NB4 (cell line): ENCODE results near the gene ZMAT5.

Experiments used
- DNase-seq: peaks from one replicate; pipeline ENCODE4 v3.0.0; 2010; ENCODE audit warnings: low read depth
- H3K4me3 ChIP-seq: one replicate; pipeline ENCODE4 v1.5.1; 2011; ENCODE audit warnings: mild to moderate bottlenecking, low read depth, low read length, moderate library complexity
- MYC ChIP-seq: IDR thresholded peaks from 2 replicates; pipeline ENCODE4 v1.6.1; 2011; ENCODE audit warnings: low read depth, low read length
- POLR2A ChIP-seq: IDR thresholded peaks from 2 replicates; pipeline ENCODE4 v1.6.1; 2011; ENCODE audit warnings: mild to moderate bottlenecking; ENCODE audit not compliant: insufficient read length; ENCODE audit errors: extremely low read depth
- TF ChIP-seq, protein P1 (sequence below): IDR thresholded peaks from one replicate; pipeline ENCODE4 v1.5.1; 2012; ENCODE audit warnings: low read depth, low read length
- TF ChIP-seq, protein P2 (sequence below): IDR thresholded peaks from 2 replicates; pipeline ENCODE4 v1.6.1; 2011; ENCODE audit warnings: low read depth, low read length

ZMAT5 gene

DNA sequence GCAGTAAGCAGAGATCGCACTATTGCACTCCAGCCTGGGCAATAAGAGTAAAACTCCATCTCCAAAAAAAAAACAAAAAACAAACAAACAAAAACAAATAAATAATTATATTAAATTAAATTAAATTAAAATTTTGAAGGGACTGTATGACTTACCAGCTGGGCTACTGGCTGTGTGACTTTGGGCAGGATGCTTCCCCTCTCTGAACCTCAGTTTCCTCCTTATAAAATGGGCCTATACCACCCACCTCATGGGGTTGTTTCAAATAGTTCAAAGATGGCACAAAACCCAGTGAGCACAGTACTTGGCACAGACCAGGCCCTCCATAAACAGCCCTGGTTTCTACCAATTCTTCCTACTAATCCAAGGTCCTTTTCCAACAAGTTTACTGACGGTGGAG is 36.4 kb upstream of the ZMAT5 start:
- TF ChIP-seq, protein P1, sequence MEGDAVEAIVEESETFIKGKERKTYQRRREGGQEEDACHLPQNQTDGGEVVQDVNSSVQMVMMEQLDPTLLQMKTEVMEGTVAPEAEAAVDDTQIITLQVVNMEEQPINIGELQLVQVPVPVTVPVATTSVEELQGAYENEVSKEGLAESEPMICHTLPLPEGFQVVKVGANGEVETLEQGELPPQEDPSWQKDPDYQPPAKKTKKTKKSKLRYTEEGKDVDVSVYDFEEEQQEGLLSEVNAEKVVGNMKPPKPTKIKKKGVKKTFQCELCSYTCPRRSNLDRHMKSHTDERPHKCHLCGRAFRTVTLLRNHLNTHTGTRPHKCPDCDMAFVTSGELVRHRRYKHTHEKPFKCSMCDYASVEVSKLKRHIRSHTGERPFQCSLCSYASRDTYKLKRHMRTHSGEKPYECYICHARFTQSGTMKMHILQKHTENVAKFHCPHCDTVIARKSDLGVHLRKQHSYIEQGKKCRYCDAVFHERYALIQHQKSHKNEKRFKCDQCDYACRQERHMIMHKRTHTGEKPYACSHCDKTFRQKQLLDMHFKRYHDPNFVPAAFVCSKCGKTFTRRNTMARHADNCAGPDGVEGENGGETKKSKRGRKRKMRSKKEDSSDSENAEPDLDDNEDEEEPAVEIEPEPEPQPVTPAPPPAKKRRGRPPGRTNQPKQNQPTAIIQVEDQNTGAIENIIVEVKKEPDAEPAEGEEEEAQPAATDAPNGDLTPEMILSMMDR: no peak
- TF ChIP-seq MYC (no peak), POLR2A (no peak)
- TF ChIP-seq, protein P2, sequence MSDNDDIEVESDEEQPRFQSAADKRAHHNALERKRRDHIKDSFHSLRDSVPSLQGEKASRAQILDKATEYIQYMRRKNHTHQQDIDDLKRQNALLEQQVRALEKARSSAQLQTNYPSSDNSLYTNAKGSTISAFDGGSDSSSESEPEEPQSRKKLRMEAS: no peak
- H3K4me3 ChIP-seq: no peak overlapping the region
- DNase-seq: no peak

DNA sequence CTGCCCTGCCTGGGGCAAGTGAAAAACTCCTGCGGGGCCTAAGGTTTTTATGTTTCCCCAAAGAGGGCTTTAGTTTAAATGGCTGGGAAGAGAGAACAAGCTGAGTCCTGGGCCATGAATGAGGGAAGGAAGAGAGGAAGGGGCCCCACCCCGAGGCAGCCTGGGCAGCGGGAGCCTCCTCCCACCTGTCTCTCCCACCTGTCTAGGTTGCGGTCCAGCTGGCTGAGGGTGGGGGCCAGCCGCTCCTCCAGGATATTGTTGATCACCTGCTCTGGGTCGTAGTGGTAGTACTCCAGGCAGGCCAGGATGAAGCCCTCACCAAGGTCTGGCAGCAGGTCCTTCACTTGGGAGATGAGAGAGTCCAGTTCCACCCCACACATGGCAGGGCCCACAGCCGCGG is 35.0 kb upstream of the ZMAT5 start:
- TF ChIP-seq POLR2A: no peak
- TF ChIP-seq, protein P1: no peak
- TF ChIP-seq, protein P2: no peak
- TF ChIP-seq MYC: no peak
- H3K4me3 ChIP-seq: no peak overlapping the region
- no peak for DNase-seq

DNA sequence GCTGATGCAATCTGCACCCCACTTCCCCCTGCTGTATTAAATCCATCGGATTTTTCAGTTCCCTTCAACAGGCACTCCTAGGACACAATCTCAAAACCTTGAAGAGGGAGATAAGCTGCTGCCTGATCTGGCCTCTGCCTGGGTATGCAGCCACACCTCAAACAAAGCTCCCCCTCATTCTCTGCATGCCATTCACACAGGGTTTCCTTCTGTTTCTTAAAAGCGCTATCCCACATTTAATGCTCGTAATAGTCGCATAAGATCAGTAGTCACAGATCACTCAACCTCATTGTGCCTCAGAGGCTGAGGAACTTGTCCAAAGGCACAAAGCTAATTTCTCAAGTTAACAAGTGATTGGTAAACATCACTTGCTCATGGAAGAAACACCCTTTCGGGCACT is 34.3 kb upstream of the ZMAT5 start:
- DNase-seq: no peak
- TF ChIP-seq MYC: no peak
- no peak for TF ChIP-seq POLR2A
- TF ChIP-seq, protein P2: no peak
- TF ChIP-seq, protein P1: no peak
- no peak overlapping the region for H3K4me3 ChIP-seq

DNA sequence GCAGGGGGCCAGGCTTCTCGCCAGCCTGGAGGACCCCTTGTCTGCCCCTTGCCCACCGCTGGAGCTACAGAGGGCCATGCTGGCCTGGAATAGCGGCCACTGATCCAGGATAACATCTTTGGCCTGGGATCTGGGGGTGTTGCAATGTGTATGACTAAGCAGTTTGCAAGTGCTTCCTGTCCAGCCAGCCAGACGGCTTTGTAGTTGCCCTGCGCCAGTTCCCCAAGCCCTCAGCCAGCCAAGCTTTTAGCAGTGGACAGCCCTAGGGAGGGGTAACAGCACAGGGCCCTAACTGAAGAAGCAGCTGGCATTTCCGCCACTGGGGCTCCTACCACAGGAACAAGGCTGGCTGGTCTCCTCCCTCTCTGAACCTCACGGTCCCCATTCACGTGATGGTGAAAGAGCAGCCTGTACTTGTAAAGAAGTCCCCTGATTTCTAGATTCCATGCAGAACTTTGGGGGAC is 32.4 kb upstream of the ZMAT5 start:
- TF ChIP-seq POLR2A: no peak
- TF ChIP-seq, protein P1: no peak
- TF ChIP-seq MYC: peak; percentile 80
- TF ChIP-seq, protein P2: peak; percentile 57
- DNase-seq: peak; percentile 97
- H3K4me3 ChIP-seq: no peak overlapping the region

DNA sequence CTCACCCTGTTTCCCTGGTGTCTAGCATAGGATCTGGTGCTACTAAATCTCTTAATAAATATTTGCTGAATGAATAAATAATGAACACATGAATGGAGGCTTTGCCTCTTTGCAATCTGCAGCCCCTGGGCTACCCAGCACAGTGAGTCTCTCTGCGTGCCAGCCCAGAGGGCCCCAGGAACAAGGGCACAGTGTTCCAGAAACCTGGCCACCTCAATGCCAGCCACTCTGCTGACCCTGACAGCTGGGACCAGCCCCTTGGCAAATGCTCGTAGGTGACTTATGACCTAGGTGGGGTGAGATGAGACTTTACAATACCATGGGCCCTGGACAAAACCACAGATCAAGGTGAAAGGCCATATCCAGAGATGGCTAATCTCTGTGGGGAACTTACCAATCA is 32.0 kb upstream of the ZMAT5 start:
- no peak overlapping the region for H3K4me3 ChIP-seq
- no peak for TF ChIP-seq MYC
- TF ChIP-seq POLR2A: no peak
- TF ChIP-seq, protein P1: no peak
- TF ChIP-seq, protein P2: no peak
- no peak for DNase-seq

DNA sequence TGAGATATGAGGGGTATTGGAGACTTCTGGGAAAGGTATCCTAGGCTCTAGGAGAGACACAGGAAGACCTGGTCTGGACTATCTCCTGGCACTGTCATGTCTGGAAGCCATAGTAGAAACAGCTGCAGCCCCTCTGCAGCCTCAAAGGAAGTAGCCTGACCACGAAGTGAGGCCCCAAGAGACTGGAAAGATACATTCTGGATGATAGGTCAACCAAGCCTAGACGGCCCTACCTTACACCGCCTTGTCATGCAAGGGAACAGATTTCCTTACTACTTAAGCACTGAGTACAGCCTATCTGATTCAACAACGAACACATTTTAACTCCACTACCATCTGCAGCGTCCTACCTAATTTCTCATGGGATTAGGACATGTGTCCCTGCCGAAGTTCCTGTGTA is 31.5 kb upstream of the ZMAT5 start:
- TF ChIP-seq POLR2A (no peak), MYC (peak; percentile 48; the same call in 1 of the 2 replicates)
- TF ChIP-seq, protein P2: no peak
- TF ChIP-seq, protein P1: no peak
- DNase-seq: peak; percentile 92
- H3K4me3 ChIP-seq: no peak overlapping the region
